ENCODE results near the gene NIPAL4. TPM values are rescaled to one million over a fixed set of nuclear protein-coding genes. Genes with fewer than 3 reads are reported as not detected.

Gene NIPAL4
- polyA plus RNA-seq, 1 donor from 2014 or later, result not detected

- TF ChIP-seq POLR2AphosphoS5 (IDR thresholded peaks at IDR 0.05) (no peak), TAF1 (IDR thresholded peaks at IDR 0.05; ENCODE audit: low read depth) (no peak), EP300 (conservative IDR thresholded peaks at IDR 0.05; ENCODE audit: poor library complexity, severe bottlenecking) (no peak), CTCF (IDR thresholded peaks at IDR 0.05; ENCODE audit: poor library complexity, severe bottlenecking) (no peak), MXI1 (conservative IDR thresholded peaks at IDR 0.05; ENCODE audit: poor library complexity, severe bottlenecking) (no peak)
- TF ChIP-seq, protein P1, sequence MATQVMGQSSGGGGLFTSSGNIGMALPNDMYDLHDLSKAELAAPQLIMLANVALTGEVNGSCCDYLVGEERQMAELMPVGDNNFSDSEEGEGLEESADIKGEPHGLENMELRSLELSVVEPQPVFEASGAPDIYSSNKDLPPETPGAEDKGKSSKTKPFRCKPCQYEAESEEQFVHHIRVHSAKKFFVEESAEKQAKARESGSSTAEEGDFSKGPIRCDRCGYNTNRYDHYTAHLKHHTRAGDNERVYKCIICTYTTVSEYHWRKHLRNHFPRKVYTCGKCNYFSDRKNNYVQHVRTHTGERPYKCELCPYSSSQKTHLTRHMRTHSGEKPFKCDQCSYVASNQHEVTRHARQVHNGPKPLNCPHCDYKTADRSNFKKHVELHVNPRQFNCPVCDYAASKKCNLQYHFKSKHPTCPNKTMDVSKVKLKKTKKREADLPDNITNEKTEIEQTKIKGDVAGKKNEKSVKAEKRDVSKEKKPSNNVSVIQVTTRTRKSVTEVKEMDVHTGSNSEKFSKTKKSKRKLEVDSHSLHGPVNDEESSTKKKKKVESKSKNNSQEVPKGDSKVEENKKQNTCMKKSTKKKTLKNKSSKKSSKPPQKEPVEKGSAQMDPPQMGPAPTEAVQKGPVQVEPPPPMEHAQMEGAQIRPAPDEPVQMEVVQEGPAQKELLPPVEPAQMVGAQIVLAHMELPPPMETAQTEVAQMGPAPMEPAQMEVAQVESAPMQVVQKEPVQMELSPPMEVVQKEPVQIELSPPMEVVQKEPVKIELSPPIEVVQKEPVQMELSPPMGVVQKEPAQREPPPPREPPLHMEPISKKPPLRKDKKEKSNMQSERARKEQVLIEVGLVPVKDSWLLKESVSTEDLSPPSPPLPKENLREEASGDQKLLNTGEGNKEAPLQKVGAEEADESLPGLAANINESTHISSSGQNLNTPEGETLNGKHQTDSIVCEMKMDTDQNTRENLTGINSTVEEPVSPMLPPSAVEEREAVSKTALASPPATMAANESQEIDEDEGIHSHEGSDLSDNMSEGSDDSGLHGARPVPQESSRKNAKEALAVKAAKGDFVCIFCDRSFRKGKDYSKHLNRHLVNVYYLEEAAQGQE (IDR thresholded peaks at IDR 0.05; ENCODE audit: borderline replicate concordance), result no peak
- Histone ChIP-seq H3F3A (ENCODE audit: insufficient read depth, low read length, poor library complexity, severe bottlenecking) (no peaks in the 10 kb centered on the region), H4K20me1 (ENCODE audit: insufficient read depth) (no peaks in the 10 kb centered on the region), H3K4me3 (ENCODE audit: low read length) (no peak overlapping the region), H3K36me3 (ENCODE audit: insufficient read depth, low read length) (peaks cover 11% of the 10 kb centered on the region), H3K27me3 (ENCODE audit: insufficient read depth, low read depth, low read length) (no peaks in the 10 kb centered on the region), H3K4me2 (ENCODE audit: low read length) (no peak overlapping the region), H3K27ac (ENCODE audit: low read length) (no peak overlapping the region), H2AFZ (ENCODE audit: low read depth, low read length) (no peak overlapping the region), H3K79me2 (replicated peaks; ENCODE audit: insufficient read depth, low read length) (no peaks in the 10 kb centered on the region), H3K9me2 (ENCODE audit: insufficient read depth, low read length) (no peaks in the 10 kb centered on the region), H3K9ac (ENCODE audit: low read length) (no peak overlapping the region), H3K9me3 (ENCODE audit: low read length) (no peaks in the 10 kb centered on the region)
These were observed 9.7 kb downstream of the NIPAL4 start for GRCh38 chr5:157469687-157470086.

- Histone ChIP-seq H3F3A (ENCODE audit: insufficient read depth, low read length, poor library complexity, severe bottlenecking) (no peaks in the 10 kb centered on the region), H3K36me3 (ENCODE audit: insufficient read depth, low read length) (peaks cover 11% of the 10 kb centered on the region), H2AFZ (ENCODE audit: low read depth, low read length) (no peak overlapping the region), H3K9me2 (ENCODE audit: insufficient read depth, low read length) (no peaks in the 10 kb centered on the region), H3K27ac (ENCODE audit: low read length) (no peak overlapping the region), H3K27me3 (ENCODE audit: insufficient read depth, low read depth, low read length) (no peaks in the 10 kb centered on the region), H3K4me2 (ENCODE audit: low read length) (no peak overlapping the region), H4K20me1 (ENCODE audit: insufficient read depth) (no peaks in the 10 kb centered on the region), H3K79me2 (replicated peaks; ENCODE audit: insufficient read depth, low read length) (no peaks in the 10 kb centered on the region), H3K4me3 (ENCODE audit: low read length) (no peak overlapping the region), H3K9ac (ENCODE audit: low read length) (no peak overlapping the region), H3K9me3 (ENCODE audit: low read length) (no peaks in the 10 kb centered on the region)
- TF ChIP-seq EP300 (conservative IDR thresholded peaks at IDR 0.05; ENCODE audit: poor library complexity, severe bottlenecking), result no peak
- no peak for TF ChIP-seq POLR2AphosphoS5 (IDR thresholded peaks at IDR 0.05)
- TF ChIP-seq MXI1 (conservative IDR thresholded peaks at IDR 0.05; ENCODE audit: poor library complexity, severe bottlenecking), result no peak
- no peak for TF ChIP-seq EZH2 (IDR thresholded peaks at IDR 0.05; ENCODE audit: borderline replicate concordance, insufficient read depth, low read length, poor library complexity, severe bottlenecking)
- TF ChIP-seq TAF1 (IDR thresholded peaks at IDR 0.05; ENCODE audit: low read depth), result no peak
- TF ChIP-seq, protein P1 (IDR thresholded peaks at IDR 0.05; ENCODE audit: borderline replicate concordance), result no peak
- no peak for TF ChIP-seq SMC3 (conservative IDR thresholded peaks at IDR 0.05; ENCODE audit: poor library complexity)
- TF ChIP-seq RAD21 (conservative IDR thresholded peaks at IDR 0.05), result no peak
- no peak for TF ChIP-seq CTCF (IDR thresholded peaks at IDR 0.05; ENCODE audit: poor library complexity, severe bottlenecking)
These were observed 10.6 kb downstream of the NIPAL4 start for GRCh38 chr5:157470631-157471030.
